Measurements from ENCODE around the gene ISCU.
"Not testable (repeated sequence)": the region's sequence is repeated elsewhere in the genome, so short reads cannot be mapped to it uniquely, and the experiment has no call there.

ISCU gene

DNA sequence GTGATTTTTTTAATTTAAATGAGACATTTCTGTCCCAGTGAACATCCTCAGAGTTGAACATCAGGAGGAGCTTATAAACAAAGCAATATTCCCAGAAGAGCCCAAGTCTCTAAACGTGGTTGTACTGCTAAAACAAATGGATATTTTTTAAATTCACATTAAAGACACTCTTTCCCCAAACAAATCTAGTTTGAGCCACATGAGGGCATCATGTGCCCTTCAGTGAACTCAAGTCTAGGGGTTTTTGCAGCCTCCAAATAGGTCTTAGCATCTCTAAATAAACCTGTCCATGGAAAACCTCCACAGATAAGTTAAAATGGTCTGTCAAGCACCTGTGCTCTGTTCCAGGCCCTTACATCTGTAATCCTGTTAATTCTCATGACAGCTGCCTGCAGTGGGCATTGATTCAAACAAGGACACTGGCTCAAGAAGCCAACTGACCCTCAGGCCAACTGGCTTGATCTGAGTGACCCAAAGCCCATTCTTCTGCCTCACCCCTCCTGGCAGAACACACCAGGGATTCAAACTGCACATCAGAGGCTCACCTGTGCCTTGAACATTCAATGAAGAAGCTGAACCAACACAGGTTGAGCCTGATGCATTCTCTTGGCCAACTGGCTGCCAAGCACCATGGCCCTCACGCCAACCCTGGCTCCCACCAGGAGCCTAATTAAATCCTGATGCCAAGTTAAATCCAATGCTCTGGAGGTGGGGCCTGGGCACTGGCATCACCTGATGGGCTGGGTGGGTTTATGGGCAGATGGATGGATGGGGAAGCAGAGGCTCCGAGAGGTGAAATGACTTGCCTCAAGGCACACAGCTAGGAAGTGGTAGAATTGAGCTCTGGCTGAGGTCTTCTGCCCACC, 8.6 kb downstream of the ISCU start:
- peak; percentile 30 for DNase-seq (ENCODE audit: low spot score)

DNA sequence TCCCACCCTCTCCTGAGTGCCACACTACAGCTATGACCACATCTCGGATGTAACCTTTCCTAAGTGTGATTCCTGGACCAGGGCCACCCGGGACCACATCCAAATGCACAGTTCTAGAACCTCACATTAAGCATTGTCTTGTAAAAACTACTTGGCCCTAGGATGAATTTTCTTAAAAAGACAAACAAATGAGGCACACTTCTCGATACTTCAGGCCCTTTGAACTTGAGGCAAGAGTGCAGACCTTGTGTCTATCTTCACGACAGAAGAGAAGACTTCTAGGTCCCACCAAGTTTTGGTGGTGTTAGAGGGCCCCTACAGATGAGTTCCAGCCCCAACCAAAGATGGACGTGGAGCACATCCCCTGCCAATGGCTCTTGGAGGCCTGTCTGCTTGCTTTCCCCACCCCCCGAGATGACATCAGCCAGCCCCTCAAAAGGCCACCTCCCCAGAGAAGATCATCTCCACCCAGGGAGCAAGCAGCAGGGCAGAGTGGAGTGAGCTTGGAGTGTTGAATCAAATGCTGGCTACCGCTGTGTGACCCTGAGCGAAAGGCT, 9.3 kb downstream of the ISCU start:
- no peak for DNase-seq (ENCODE audit: low spot score)

DNA sequence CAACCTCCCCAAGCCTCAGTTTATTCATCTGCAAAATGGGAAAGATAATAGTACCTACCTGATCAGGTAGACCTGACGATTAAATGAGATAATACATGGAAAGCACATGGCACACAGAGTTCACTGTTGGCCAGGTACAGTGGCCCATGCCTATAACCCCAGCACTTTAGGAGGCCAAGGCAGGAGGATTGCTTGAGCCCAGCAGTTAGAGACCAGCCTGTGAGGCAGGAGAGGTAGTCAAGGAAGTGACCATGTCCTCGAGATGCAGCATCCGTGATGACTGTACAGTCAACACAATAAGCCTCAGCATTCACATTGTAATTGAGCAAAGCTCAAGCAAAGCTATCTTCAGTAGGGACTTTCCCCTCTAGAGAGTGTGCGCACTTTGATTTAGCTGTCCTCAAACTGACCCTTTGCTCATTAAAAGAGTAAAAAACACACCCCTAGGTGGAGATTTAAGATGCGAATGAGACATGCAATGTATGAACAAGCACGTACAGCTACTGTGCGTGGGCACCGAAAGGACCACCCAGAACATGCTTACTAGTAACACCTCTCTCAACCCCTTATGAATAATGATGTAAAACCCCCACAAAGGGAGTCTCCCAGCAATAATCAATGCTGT, 9.9 kb downstream of the ISCU start:
- peak; percentile 47 for DNase-seq (ENCODE audit: low spot score)

DNA sequence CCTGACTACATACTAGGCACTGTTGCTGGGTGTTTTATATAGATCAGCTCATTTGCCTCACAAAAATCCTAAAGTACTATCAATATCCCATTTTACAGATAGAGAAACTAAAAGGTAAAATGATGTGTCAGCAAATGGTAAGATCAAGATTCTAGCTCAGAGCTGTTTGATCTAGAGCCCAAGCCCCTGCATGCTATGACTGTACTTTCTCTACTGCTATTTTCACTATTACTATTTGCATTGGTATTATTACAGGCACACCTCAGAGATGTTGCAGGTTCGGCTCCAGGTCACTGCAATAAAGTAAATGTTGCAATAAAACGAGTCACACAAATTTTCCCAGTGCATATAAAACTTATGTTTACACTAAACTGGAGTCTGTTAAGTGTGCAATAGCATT, 10.9 kb downstream of the ISCU start:
- no peak for DNase-seq (ENCODE audit: low spot score)

DNA sequence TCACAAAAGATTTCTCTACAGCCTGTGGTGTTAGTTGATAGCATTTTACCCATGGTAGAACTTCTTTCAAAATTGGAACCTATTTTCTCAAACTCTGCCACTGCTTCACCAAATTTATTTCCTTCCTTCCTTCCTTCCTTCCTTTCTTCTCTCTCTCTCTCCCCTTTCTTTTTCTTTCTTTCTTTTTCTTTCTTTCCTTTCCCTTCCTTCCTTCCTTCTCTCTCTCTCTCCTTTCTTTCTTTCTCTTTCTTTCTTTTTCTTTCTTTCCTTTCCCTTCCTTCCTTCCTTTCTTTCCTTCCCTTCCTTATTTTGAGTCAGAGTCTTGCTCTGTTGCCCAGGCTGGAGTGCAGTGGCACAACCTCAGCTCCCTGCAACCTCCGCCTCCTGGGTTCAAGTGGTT, 11.9 kb downstream of the ISCU start:
- not testable (repeated sequence) for DNase-seq (ENCODE audit: low spot score)

DNA sequence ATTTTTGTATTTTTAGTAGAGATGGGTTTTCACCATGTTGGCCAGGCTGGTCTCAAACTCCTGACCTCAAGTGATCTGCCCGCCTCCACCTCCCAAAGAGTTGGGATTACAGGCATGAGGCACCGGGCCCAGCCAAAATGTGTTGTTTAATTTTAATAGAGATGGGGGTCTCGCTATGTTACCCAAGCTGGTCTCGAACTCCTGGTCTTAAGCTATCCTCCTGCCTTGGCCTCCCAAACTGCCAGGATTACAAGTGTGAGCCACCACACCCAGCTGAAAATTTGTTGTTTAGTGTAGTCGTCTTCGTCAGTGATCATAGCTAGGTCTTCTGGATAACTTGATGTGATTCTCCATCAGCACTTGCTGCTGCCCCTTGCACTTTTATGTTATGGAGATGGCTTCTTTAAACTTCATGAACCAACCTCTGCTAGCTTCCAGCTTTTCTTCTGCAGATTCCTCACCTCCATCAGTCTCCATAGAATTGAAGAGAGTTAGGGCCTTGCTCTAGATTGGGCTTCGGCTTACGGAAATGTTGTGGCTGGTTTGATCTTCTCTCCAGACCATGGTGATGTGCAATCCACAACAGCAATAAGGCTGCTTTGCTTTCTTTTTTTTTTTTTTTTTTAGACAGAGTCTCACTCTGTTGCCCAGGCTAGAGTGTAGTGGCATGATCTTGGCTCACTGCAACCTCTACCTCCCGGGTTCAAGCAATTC, 13.0 kb downstream of the ISCU start:
- no peak for DNase-seq (ENCODE audit: low spot score)

DNA sequence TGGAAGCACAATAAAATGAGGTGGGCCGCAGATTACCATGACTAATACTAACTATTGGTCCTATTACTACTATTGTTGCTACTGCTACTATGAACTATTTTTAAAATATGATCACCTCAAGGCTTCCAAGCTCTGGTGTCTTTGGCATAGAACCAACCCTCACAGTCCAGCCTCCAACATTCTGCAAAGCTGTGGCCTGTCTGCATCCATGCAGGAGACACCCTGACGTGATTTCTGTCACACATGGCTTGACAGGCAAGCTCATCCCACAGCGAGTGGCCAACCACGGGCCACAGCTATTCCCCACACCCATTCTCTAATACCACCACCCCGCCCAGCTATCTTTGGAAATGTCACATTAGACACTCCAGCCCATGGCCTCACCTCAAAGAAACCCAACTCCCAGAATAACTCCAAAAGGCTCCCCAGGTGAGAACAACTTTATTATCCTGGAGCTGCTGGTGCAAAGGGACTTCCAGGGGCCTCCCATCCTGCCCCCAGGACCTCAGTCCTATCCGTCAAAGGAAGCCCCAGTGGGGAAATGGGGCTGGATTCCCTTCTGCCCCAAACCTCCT, 14.4 kb downstream of the ISCU start:
- DNase-seq (ENCODE audit: low spot score), result no peak

DNA sequence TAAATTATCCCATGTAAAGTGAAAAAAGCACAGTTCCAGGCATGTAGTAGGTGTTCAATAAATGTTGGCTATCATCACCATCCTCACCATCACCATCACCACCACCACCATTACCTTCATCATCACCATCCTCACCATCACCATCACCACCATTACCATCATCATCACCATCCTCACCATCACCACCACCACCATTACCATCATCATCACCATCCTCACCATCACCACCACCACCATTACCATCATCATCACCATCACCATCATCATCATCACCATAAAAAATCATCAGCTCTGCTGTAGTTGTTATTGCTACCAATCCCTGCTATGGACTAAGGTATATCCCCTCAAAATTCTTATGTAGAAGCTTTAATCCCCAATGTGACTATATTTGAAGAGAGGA, 15.1 kb downstream of the ISCU start:
- no peak for DNase-seq (ENCODE audit: low spot score)

DNA sequence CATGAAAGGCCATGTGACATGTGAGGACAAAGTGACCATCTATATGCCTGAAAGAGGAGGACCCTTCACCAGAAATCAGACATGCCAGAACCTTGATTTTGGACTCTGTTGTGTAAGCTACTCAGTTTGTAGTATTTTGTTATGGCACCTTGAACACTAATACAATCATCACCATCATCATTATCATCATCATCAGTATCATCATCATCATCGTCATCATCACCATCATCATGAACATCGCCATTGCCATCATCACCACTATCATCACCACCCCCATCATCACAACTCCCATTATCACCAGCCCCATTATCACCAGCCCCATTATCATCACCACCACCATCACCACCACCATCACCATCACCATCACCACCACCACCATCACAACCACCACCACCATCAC, 15.9 kb downstream of the ISCU start:
- no peak for DNase-seq (ENCODE audit: low spot score)

DNA sequence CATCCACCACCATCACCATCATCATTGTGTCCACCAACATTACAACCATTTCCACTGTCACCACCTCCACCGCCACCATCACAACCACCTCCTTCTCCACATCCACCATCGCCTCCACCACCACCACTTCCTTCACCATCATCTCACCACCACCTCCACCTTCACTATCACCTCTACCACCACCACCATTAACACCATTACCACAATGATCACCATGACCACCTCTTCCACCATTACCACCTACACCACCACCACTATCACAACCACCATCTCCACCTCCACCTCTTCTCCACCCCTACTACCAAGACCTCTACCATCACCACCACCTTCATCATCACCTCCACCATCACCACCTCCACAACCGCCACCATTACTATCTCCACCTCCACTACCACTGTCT, 16.4 kb downstream of the ISCU start:
- DNase-seq (ENCODE audit: low spot score), result no peak

DNA sequence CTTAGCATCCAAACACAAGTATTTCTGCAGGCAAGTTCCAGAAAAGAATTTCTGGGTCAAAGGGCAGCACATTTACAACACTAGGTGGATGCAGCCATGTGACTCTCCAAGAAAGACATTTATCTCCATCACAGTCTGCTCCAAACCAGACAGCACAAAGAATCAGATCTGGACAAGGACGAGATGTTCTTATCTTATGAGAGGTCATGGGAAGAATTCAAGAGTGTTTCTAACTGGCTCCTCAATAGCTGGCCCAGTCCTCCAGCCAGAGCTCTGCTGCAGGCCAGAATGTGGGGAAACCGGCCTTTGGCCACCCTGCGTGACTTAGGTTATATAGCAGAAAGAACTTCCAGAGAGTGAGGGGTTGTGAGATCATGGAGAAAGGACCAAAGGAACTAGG, 18.1 kb downstream of the ISCU start:
- DNase-seq (ENCODE audit: low spot score), result no peak

DNA sequence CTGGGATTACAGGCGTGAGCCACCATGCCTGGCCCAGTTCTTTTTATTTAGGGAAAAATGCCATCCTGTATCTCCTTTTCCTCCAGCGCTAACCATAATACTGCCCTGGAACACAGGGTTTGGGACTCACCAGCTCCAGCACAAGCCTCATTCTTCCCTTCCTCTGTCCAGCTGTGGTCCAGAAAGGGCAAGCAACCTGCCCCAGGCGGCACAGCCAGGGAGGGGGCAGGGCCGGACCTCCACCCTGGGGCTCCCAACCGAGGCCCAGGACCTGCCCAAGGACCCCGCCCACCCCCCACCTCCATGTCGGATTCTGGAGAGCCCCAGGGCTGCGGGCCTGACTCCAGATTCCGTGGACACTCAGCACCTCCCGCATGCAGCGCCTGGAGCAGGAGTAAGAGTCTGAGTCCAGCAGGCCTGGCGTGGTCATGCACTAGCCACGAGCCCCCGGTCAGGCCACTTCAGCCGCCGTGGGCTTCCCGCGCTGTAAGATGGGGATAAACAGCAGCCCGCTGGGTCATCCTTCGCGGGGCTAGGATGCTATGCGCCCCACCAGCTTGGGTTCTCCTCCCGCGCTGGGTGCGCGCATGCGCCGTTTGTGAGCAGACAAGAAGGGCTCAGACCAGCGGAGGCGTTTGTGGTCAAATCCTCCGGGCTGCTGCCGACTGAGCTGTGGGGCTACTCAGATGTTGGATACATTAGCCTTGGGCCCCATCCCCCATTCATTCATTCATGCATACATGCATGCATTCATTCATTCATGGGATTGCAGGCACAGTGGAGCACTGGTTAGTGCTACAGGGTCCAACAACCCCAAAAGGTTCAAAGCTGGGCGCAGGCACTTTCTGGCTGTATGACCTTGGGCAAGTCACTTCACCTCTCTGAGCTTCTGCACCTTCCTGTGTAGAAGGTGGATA, 19.2 kb downstream of the ISCU start:
- DNase-seq (ENCODE audit: low spot score), result no peak

DNA sequence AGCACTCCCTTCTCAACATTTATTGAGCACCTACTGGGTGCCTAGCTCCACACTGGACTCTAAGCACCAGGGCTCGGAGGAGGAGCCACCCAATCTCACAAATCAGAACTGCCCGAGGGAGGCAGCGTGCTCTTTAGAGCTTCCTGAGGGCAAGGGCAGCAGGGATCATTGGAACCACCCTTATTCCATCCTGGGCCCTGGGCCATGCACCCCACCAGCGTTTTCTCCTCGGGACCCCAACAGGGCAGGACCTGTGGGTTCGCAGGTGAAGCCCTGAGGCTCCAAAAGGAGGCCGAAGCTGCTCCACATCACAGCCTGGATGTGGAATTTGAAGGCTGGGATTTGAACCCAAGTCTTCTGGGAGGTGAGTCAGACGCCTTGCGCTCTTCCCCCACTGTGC, 20.1 kb downstream of the ISCU start:
- DNase-seq (ENCODE audit: low spot score), result no peak

DNA sequence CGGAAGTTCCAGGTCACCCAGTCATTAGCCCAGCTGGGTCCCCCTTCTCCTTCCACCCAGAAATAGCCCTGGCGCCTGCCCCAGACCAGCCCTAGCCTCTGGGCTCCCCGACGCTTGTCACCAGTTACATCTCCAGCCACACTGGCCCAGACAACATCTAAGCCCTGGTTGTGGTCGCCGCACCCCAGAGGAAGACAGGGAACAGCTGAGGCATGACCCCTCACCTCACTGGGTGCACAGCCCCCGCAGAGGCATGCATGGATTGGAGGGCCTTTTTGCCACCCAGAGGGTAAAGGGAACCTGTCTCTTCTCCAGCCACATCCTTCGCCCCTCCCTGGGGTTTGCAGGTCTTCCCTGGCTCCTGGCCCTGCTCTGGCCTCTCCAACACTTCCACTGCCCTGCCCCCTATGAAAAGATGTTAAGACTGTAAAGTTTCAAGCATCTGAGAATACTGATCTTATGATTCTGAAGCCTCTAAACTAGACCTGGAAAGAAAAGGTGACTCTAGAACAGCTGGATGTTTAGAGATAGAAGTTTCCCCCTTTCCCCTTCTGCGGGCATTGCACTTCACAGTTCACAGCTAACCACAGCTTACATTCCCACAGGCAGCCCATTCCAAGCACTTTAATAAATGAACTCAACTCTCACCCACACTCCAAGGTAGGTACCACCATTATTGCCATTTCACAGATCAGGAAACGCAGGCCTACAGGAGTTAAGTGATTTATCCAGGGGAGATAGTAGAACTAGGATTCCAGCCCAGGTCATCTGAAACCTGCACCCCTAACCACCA, 20.8 kb downstream of the ISCU start:
- DNase-seq (ENCODE audit: low spot score), result no peak

DNA sequence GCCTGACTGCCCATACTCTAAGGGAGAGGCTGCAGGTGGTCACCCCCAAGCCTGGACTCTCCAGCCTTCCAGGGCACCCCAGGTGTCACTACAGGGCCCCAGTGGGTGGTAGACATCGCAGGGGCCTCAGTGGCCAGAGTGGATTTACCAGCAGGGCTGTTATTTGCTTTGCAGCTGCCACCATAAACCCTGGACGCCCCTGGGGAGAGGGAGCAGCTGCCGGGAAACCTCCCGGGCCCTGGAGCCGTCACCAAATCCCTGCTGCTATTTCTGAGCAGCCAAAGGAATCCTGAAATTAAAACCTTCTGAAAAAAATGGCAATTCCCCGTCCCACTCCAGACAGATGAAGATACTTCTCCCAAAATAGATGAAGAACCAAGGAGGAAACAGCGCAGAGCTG, 21.6 kb downstream of the ISCU start:
- DNase-seq (ENCODE audit: low spot score), result no peak

DNA sequence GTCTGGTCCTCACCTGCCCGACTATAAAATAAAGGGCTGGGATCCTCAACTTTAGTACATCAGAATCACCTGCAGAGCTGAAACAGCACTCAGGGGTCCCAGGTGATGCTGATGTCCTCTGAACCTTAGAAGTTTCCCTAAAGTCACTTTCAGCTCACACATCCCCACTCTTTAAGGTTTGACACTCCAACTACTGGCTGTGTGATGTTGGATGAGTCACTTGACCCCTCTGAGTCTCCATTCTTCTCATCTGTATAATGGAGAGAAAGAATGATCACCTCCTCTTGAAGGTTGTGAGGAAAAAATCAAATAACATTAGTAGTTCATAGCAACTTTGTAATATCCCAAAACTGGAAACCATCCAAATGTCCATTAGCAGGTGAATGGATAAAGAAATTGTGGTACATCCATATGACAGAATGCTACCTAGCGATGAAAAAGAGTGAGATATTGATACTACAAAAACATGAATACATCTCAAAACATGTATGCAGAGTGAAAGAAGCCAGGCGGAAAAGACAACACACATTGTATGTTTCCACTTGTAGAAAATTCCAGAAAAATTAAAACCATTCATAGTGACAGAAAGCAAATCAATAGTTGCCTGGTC, 22.2 kb downstream of the ISCU start:
- no peak for DNase-seq (ENCODE audit: low spot score)

DNA sequence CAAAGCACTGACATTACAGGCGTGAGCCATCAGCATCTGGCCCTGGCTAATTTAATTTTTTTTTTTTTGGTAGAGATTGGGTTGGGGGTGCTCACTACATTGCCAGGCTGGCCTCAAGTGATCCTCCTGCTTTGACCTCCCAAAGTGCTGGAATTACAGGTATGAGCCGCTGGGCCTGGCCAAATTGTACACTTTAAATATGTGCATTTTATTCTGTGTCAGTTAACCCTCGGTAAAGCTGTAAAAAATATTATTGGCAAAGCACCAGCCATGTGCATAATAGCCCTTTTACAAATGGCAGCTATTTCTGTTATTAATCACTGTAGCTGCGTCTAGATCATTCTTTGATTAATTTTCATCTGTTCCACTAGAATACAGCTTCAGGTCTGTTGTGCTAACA, 23.5 kb downstream of the ISCU start:
- no peak for DNase-seq (ENCODE audit: low spot score)

DNA sequence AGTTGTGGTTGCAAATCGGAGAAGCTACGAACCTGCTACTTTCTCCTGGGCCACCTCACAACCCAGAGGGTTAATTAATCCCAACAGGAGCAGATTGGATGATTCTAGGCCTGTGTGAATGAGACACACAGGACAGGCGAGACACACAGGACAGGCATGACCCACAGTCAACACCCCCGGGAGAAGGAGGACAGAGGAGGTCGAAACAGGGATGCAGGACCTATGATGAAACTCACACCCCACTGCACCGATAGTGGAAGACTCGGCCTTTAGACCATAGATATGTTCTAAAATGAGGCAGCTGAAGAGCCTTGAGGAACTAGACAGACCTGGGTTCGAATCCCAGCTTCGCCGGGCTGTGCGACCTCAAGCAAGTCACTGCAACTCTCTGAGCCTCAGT, 23.9 kb downstream of the ISCU start:
- no peak for DNase-seq (ENCODE audit: low spot score)

DNA sequence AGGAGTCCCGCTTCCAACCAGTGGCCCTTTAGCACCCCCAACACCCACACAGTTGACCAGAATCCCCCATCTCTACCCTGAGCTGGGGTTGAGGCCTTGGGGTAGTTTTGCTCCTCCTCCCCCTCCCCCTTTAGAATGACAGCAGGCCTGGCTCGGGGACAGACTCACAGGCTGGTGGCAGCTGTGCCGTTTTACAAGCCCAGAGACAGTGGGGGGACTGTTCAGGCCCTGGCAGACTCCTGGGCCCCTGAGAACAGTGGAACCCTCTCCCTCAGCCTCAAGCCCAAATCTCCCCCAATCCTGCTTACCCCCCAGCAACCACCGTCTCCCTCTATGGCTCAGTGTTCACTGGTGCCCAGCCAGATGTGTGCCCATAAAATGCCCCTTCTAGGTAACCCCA, 25.4 kb downstream of the ISCU start:
- DNase-seq (ENCODE audit: low spot score), result no peak

All from kidney capillary endothelial cell (primary cell).